Astrocyte of the cerebellum (primary cell): Measurements from ENCODE around the gene SLC27A4.

Experiments
- DNase-seq: peaks from one replicate; pipeline ENCODE4 v3.0.0-alpha.2; 2011; ENCODE audit warnings: low read depth
- H3K4me3 ChIP-seq: 2 replicates; pipeline ENCODE4 v1.5.1; 2011; ENCODE audit warnings: mild to moderate bottlenecking, low read depth, low read length, moderate library complexity
- in situ Hi-C: cut with HindIII; loops from 2 replicates; pipeline ENCODE4 v1.10.0; 2017; ENCODE audit warnings: low sequenced_read_pairs
- TF ChIP-seq, protein P1 (sequence below): IDR thresholded peaks from 2 replicates; pipeline ENCODE4 v1.5.1; 2012; ENCODE audit warnings: low read length, low read depth, moderate library complexity, mild to moderate bottlenecking; ENCODE audit errors: missing control alignments

Gene SLC27A4

DNA sequence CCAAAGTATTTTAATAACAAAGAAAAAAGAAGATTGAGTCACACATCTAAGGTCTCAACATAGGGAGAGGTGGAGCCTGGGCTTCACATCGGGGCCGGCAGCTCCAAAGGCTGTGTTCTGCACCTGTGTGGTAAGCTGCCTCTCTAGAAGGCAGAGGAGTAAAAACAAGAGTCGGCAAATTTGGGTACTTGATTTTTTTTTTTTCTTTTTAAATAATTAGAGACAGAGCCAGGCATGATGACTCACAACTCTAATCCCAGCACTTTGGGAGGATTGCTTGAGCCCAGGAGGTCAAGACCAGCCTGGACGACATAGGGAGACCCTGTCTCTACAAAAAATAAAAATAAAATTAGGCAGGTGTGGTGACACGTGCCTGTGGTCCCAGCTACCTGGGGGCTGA is 35.5 kb downstream of the SLC27A4 start:
- no peak for DNase-seq
- in situ Hi-C loops = no loop called here
- TF ChIP-seq, protein P1, sequence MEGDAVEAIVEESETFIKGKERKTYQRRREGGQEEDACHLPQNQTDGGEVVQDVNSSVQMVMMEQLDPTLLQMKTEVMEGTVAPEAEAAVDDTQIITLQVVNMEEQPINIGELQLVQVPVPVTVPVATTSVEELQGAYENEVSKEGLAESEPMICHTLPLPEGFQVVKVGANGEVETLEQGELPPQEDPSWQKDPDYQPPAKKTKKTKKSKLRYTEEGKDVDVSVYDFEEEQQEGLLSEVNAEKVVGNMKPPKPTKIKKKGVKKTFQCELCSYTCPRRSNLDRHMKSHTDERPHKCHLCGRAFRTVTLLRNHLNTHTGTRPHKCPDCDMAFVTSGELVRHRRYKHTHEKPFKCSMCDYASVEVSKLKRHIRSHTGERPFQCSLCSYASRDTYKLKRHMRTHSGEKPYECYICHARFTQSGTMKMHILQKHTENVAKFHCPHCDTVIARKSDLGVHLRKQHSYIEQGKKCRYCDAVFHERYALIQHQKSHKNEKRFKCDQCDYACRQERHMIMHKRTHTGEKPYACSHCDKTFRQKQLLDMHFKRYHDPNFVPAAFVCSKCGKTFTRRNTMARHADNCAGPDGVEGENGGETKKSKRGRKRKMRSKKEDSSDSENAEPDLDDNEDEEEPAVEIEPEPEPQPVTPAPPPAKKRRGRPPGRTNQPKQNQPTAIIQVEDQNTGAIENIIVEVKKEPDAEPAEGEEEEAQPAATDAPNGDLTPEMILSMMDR = no peak
- no peak overlapping the region for H3K4me3 ChIP-seq

DNA sequence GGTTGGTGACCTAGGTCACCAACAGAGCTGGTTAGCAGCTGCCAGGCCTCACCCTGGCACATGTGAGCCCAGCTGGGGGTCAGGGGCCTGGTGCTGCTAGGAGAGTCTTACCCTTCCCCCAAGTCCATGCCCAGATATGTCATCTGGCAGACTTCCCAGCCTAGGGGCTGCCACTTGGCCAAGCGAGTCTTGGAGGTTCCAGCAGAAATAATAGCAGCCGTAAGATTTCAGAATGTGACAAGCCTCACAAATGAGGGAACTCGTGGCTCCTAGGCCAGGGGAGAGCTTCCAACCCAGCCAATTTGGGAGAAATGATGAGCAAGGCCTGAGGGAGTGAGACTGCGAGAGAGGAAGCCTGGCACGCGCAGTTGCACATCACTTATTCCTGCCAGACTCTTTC is 41.9 kb downstream of the SLC27A4 start:
- in situ Hi-C loops = no loop called here
- no peak for DNase-seq
- H3K4me3 ChIP-seq = no peak overlapping the region

DNA sequence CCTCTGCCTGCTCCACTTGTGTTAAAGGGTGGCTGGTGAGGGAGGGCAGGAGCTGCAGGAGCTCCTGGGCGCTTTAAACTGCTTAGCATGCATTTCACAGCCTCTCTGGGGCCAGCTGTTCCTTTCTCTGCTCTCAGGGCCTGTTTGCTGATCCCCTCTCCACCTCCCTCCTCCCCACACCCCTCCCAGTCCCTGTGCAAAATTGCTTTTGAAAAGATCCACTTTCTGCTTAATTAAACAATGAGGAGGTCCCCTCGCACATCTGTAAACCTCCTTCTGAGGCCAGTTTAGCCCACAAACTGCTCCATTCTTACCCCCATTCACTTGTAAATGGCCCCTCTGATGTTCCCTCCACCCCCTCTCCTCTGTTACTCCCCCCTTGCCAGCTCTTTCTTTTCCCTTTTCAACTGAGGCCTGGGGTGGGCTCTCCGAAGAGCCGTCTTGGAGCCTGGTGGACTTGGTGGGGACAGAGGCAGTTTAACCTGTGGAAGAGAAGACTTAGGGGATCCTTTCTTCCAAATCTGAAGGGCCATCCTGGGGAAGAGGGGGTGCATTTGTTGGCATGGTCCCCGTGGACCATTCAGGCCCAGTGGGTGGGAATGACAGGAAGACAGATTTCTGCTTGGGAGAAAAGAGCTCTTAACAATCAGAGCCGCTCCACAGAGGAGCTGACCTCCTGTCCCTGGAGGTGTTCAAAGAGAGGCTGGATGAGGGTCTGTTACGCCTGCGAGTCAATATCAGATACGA is 42.9 kb downstream of the SLC27A4 start:
- no peak for DNase-seq
- in situ Hi-C loops = no loop called here
- no peak overlapping the region for H3K4me3 ChIP-seq
- TF ChIP-seq, protein P1 = no peak

More for the DNA sequence above, 41.9 kb downstream of the SLC27A4 start:
- TF ChIP-seq, protein P1 = no peak

DNA sequence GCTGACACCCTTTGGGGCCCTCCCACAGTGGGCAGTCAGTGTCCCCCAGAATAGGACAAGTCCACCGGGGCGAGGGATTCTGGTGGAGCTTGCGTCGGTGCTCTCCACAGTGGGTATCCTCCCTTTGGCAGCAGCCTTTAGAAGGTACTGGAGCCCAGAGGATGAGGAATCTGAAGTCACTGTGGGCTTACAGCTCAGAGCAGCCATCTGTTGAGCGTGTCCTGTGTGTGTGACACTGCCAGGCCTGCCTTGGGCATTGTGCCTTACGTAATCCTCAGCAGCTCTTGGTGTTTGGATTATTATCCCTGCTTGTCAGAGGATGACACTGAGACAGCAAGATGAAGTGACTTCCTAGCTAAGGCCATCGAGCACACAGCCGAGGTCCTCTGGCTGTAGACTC is 43.5 kb downstream of the SLC27A4 start:
- DNase-seq = no peak
- in situ Hi-C loops = no loop called here
- H3K4me3 ChIP-seq = no peak overlapping the region
- TF ChIP-seq, protein P1 = no peak

DNA sequence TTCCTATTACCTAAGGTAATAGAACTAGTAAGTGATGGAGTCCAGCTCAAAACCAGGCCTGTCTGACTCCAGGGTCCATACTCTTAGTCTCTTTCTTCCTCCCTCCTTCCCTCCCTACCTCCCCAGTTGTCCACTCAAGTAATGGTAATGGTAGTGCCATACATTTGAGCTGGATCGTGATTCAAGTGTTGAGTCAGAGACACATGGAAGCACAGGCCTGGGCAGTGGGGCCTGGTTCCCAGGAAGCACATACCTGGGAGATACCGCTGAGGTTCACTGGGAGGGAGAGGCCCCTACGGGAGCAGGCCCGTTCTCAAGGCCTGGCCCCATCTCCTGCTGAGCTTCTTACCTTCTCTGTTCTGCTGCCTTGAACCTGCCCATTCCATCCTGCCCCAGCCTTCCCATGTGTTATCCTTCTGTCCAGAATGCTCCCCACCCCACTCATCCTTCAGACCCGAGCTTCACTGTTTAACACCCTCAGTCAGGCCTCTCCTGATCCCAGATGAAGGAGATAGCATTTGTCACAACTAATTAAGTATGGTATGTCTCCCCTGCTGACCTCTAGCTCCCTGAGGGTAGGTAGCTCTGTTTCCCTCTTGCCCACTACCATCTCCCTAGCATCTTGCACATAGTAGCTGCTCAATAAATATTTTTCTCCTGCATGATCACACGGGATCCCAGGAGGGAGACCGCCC is 44.6 kb downstream of the SLC27A4 start:
- H3K4me3 ChIP-seq = no peak overlapping the region
- no peak for DNase-seq
- TF ChIP-seq, protein P1 = no peak
- in situ Hi-C loops = no loop called here

DNA sequence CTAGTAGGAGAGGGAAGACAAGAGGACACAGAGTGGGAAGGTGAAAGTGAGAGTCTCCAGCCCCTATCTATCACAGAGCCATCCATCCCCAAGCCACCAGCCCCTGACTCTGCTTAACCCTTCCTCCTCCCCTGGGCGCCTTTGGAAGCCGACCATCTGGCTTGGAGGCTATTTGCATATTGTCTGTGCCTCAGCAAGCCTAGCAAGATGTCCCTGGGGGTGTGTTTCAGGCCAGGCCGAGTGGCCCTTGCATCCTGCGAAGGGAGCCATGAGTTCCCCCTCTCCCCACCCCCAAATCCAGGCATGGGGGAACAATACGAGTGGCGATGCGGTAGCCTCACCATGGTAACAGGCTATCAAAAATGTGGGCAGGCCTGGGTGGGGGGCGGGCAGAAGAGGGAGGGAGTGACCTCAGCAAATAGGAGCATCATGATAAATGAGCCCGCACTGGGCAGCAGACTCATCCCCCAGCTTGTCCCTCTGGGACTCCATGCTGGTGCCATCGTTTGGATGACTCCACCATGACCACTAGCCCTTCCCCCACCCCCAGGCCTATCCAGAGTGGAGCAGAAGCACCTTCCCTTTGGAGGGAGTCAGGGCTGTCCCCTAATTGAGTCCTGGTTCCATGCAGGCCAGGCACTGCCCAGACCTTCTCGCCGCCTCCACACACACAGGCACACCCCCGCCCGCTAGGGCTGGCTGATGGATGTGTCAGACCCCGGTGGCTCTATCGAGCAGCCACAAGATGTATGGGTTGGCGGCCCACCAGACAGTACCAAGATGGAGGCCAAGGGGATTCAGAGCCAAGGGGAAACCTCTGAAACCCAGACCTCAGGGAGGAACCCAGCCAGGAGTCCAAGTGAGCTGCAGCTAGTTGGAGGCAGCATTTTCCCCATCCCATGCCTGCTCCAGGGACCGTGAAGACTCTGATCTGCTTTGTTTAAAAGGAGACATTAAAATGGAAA is 45.5 kb downstream of the SLC27A4 start:
- TF ChIP-seq, protein P1 = no peak
- in situ Hi-C loops = no loop called here
- H3K4me3 ChIP-seq = no peak overlapping the region
- DNase-seq = no peak
